ENCODE measurements around the gene ABHD12.
"Not testable (repeated sequence)": the region's sequence is repeated elsewhere in the genome, so short reads cannot be mapped to it uniquely, and the experiment has no call there.

Gene ABHD12

GRCh38 chr20:25355011-25355595, 35.5 kb downstream of the ABHD12 start:
- in situ Hi-C loops (cut with HindIII; ENCODE audit: low sequenced_read_pairs) = no loop called here

DNA sequence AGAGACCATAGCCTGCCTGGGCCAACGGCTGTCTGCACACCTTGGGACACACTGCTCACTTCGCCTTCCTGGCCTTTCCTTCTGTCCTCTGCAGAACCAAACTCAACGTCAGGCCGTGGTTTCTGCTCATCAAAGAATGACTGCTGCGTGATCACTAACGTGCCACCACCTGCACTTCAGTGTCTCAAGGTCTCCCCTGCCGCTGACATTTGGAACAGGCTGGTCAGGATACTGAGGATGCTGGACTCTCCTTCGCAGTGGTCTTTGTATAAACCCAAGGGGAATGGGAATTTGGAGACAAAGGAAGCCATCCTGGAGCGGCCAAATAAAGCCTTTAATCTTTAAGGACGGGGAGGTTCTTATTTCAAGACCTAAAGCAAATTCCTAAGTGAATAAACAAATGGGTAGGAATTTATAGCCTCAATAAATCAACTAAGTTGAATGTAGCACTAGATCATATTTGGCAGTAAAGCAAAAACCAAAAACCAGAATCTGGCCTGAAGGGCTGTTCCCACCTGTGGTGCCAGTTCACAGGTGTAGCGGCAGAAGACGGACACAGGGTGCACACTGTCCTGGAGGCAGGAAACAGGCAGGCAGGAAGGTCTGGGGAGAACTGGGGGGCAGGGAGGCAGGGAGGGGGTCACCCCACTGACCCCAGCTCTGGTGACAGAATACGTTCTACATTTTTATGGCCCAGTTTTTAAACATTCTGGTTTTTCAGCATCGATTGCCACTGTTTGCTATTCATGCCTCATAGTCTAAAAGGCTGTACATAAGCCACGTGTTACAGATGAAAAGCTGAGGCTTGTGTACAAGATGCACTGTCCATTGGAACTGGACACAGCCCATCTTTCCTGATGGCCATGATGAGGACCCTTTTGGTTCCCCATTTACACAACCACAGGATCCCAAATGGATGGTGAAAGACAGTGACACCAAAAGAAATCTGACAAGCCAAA, 36.6 kb downstream of the ABHD12 start:
- in situ Hi-C loops (cut with HindIII; ENCODE audit: low sequenced_read_pairs) = no loop called here

DNA sequence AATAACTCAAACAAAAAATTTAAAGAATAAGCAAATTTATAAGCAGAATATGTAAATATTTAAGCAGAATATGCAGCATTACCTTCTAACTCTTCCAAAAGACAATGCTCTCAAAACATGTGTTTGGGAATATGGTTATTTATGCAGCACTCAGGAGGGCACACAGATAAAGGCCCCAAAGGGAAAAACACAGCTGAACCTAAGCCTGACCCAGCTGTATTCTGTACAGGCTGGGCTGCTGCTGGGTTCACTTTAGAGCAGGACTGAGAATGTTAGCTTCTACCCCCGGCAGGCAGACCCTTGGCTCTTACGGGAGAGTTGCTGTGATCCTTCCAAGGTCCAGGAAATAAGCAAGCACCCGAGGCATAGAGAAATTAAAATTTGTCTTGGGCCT, 37.3 kb downstream of the ABHD12 start:
- in situ Hi-C loops (cut with HindIII; ENCODE audit: low sequenced_read_pairs) = no loop called here

DNA sequence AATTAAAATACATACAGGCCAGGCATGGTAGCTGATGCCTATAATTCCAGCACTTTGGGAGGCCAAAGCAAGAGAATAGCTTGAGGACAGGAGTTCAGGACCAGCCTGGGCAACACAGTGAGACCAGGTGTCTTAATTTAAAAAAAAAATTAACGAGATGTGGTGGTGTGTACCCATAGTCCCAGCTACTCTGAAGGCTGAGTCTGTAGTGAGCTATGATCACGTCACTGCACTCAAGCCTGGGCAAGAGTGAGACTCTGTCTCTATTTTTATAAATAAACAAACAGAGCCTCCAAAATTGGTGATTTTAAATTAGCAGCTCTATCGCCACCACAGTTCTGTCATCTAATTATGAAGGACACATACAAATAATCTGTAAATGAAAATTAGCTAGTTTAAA, 37.9 kb downstream of the ABHD12 start:
- in situ Hi-C loops (cut with HindIII; ENCODE audit: low sequenced_read_pairs) = no loop called here

- in situ Hi-C loops (cut with HindIII; ENCODE audit: low sequenced_read_pairs) = no loop called here
Observed at GRCh38 chr20:25351024-25351360, 39.6 kb downstream of the ABHD12 start.

DNA sequence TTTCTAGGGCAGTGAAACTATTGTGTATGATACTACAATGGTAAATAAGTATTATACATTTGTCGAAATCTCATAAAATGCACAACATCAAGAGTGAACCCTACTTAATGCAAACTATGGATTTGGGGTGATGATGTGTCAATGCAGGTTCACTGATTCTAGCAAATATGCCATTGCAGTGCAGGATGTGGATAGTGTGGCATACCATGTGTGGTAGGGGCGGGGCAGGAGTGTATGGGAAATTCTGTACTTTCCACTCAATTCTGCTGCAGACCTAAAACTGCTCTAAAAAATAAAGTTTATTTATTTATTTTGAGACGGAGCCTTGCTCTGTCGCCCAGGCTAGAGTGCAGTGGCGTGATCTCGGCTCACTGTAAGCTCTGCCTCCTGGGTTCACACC, 44.3 kb downstream of the ABHD12 start:
- in situ Hi-C loops (cut with HindIII; ENCODE audit: low sequenced_read_pairs) = no loop called here

DNA sequence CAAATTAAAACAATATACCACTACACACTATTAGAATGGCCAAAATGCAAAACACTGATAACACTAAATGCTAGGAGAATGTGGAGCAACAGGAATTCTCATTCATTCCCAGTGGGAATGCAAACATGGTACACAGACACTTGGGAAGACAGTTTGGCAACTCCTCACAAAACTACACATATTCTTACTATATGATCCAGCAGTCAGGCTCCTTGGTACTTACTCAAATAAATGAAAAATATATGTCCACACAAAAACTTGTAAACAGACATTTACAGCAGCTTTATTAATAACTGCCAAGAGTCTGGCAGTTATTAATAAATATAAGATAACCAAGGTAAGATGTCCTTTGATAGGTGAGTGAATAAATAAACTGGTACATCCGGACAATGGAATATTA, 44.9 kb downstream of the ABHD12 start:
- in situ Hi-C loops (cut with HindIII; ENCODE audit: low sequenced_read_pairs) = no loop called here

DNA sequence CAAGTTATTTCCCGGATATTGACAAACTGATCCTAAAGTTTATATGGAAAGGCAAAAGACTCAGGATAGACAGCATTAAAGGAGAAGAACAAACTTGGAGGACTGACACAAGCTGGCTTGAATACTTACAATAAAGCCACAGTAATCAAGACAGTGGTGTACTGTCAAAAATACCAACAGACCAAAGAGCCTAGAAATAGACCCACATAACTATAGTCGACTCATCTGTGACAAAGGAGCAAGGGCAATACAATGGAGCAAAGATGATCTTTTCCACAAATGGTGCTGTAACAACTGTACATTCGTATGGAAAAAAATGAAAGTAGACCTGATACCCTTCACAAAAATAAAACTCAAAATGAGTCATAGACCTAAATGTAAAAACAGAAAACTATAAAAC, 46.0 kb downstream of the ABHD12 start:
- in situ Hi-C loops (cut with HindIII; ENCODE audit: low sequenced_read_pairs) = no loop called here

GRCh38 chr20:25341716-25342680, 48.6 kb downstream of the ABHD12 start:
- in situ Hi-C loops (cut with HindIII; ENCODE audit: low sequenced_read_pairs) = no loop called here

DNA sequence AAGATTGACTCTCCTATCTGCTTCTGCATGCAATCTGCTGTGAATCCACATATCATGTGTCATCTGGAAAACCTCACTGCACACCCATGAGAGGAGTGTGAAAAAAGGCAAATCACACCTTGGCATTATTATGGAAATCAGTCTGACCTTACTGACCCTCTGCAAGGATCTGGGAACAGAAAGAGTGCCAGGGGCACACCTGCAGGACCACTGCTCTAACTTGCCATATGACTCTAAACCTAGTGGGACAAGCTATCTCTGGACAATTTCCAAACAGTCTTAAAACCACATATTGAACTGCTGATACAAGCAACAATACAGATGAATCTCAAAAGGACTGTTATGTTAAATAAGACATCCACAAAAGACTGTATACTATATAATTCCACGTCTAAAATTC, 50.3 kb downstream of the ABHD12 start:
- in situ Hi-C loops (cut with HindIII; ENCODE audit: low sequenced_read_pairs) = no loop called here

- in situ Hi-C loops (cut with HindIII; ENCODE audit: low sequenced_read_pairs) = no loop called here
Observed at GRCh38 chr20:25339608-25340007, 51.0 kb downstream of the ABHD12 start.

DNA sequence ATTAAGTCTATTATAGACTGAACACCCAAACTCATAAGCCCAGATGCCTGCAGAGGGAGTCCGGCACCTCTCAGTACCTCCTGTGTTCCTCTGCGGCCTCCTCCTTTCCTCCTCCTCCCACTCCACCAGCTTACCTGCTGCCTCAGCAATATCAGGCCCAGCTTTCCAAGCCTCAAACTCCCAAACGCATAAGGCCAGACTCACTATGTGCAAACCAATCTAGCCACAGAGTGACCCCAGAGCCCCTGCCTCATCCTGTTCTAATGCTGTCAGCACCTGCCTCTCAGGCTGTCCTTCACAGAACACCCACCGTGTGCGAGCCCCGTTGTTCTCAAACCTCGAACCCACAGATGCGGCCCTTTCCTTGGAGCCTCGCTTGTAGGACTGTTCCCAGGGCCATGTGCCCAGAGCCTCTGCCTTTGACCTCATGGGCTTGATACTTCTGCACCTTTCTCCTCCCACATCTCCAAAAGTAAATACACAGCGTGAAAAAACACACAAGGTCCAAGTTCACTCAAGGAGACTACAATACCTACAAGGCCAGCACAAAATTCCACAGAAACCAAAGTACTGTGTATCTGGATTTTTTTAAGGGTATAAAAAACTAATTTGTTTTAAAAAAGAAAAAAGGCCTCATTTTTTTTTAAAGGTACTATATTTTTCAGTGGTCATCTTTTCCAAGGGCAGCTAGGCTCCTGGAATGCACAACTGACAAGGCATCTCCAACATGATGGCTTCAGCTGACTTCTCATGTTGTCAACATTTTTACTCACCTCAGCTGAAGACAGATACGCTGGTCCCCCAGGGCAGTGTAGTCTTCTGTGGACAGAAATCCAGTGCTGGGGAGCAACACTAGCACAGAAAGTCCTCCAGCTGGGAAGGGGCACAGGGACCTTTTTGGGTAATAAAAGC, 52.3 kb downstream of the ABHD12 start:
- in situ Hi-C loops (cut with HindIII; ENCODE audit: low sequenced_read_pairs) = no loop called here

GRCh38 chr20:25336561-25337422, 53.8 kb downstream of the ABHD12 start:
- in situ Hi-C loops (cut with HindIII; ENCODE audit: low sequenced_read_pairs) = no loop called here

DNA sequence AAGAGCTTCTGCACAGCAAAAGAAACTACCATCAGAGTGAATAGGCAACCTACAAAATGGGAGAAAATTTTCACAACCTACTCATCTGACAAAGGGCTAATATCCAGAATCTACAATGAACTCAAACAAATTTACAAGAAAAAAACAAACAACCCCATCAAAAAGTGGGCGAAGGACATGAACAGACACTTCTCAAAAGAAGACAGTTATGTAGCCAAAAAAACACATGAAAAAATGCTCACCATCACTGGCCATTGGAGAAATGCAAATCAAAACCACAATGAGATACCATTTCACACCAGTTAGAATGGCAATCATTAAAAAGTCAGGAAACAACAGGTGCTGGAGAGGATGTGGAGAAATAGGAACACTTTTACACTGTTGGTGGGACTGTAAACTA, 55.7 kb downstream of the ABHD12 start:
- in situ Hi-C loops (cut with HindIII; ENCODE audit: low sequenced_read_pairs) = not testable (repeated sequence)

DNA sequence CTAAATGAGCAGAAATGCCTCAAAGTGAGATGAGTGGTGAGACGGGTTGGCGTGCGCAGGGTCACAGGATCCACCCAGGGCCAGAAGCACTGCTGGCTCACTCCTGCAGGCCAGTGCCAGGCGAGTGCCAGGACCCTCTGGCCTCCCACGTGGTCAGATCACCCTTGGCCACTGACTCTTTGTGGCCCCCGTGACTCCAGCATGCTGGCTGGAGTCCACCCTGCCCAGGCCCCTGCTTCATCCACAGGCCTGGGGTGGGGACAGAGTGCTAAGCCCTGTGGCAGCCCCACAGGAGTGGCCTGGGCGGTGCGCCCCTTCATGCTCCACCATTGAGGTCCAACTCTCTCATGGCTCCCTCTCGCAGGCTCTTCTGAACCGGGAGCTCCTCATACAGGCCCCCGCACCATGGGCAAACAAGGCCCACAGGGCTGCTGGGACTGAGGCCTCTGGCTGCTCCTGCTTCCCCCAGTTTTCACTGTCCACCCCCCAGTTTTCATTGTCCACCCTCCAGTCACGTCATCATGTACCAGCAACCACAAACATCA, 61.6 kb downstream of the ABHD12 start:
- in situ Hi-C loops (cut with HindIII; ENCODE audit: low sequenced_read_pairs) = no loop called here

DNA sequence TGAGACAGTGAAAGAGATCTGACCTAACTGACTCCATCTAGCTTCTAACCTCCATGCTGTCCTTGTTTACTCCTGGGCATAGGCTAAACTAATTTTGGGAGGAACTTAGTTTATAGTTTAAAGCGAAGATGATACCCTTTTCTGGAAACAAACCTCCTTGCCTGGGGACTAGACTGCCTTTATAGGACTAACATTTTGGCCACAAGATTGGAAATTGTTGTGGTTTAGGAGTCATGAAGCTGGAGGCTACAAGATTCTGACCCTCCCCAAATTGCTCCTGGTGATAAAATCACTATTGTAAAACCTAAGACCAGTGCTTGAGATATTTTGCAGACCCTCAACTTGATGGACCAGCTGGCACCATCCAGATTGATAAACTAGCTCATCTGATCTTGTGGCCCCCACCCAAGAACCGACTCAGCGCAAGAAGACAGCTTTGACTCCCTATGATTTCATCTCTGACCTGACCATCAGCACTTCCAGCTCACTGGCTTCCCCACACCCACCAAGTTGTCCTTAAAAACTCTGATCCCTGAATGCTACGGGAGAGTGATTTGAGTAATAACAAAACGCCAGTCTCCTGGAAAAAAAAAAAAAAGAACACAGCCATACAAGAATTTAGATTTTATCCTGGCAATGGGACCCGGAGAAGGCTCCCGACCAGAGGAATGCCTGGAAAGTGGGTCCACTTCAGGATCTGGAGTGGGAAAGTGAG, 63.0 kb downstream of the ABHD12 start:
- in situ Hi-C loops (cut with HindIII; ENCODE audit: low sequenced_read_pairs) = no loop called here

GRCh38 chr20:25325997-25326396, 64.6 kb downstream of the ABHD12 start:
- in situ Hi-C loops (cut with HindIII; ENCODE audit: low sequenced_read_pairs) = no loop called here

- in situ Hi-C loops (cut with HindIII; ENCODE audit: low sequenced_read_pairs) = no loop called here
Observed at GRCh38 chr20:25325073-25325472, 65.6 kb downstream of the ABHD12 start.

Measured in endothelial cell of hepatic sinusoid (primary cell).